Astrocyte (in vitro differentiated cells and primary cell): ENCODE results near the gene PCSK4. TPM values are rescaled to one million over a fixed set of nuclear protein-coding genes. Genes with fewer than 3 reads are reported as not detected.

Experiments used
- DNase-seq: peaks from one replicate; pipeline ENCODE4 v3.0.0-alpha.2; 2010; ENCODE audit warnings: low read depth
- FAIRE-seq: peaks from 2 replicates; lab custom pipeline; 2011; peaks lifted over from hg19 to GRCh38; lab: Jason Lieb, UNC
- H2AFZ ChIP-seq: 2 replicates; pipeline ENCODE4 v1.6.0; 2012; ENCODE audit warnings: low read depth, low read length, inconsistent platforms
- H3K27ac ChIP-seq: 2 replicates; pipeline ENCODE4 v1.5.1; 2011; ENCODE audit warnings: low read depth, low read length, inconsistent platforms
- H3K27me3 ChIP-seq: 2 replicates; pipeline ENCODE4 v1.6.0; 2011; ENCODE audit warnings: low read length, inconsistent platforms; ENCODE audit not compliant: insufficient read depth
- H3K36me3 ChIP-seq: 2 replicates; pipeline ENCODE4 v1.5.1; 2011; ENCODE audit warnings: low read length, inconsistent platforms; ENCODE audit not compliant: insufficient read depth
- H3K4me1 ChIP-seq: 2 replicates; pipeline ENCODE4 v1.5.1; 2011; ENCODE audit warnings: low read length, inconsistent platforms; ENCODE audit not compliant: insufficient read depth
- H3K4me2 ChIP-seq: 2 replicates; pipeline ENCODE4 v1.6.0; 2012; ENCODE audit warnings: low read length, inconsistent platforms
- H3K4me3 ChIP-seq: 2 replicates; pipeline ENCODE4 v1.5.1; 2011; ENCODE audit warnings: low read depth, mild to moderate bottlenecking, low read length, inconsistent platforms; ENCODE audit not compliant: insufficient read depth
- H3K79me2 ChIP-seq: 2 replicates; pipeline ENCODE4 v1.6.0; 2012; ENCODE audit warnings: mild to moderate bottlenecking, low read length, inconsistent platforms; ENCODE audit not compliant: insufficient read depth
- H3K9ac ChIP-seq: 2 replicates; pipeline ENCODE4 v1.6.0; 2012; ENCODE audit warnings: mild to moderate bottlenecking, low read length, inconsistent platforms
- H3K9me3 ChIP-seq: 2 replicates; pipeline ENCODE4 v1.5.1; 2012; ENCODE audit warnings: low read depth, mild to moderate bottlenecking, low read length, inconsistent platforms; ENCODE audit not compliant: insufficient read depth
- H4K20me1 ChIP-seq: 2 replicates; pipeline ENCODE4 v1.6.0; 2012; ENCODE audit warnings: low read length, inconsistent platforms; ENCODE audit not compliant: insufficient read depth
- H3K27ac Mint-ChIP-seq: one replicate; pipeline ENCODE4 v1.8.0; 2021; ENCODE audit warnings: mild to moderate bottlenecking, mixed read lengths; ENCODE audit not compliant: unreplicated experiment
- H3K27me3 Mint-ChIP-seq: one replicate; pipeline ENCODE4 v1.8.0; 2021; ENCODE audit warnings: low read depth, mixed read lengths; ENCODE audit not compliant: unreplicated experiment
- H3K36me3 Mint-ChIP-seq: one replicate; pipeline ENCODE4 v1.8.0; 2021; ENCODE audit warnings: low read depth, mixed read lengths; ENCODE audit not compliant: unreplicated experiment
- H3K4me1 Mint-ChIP-seq: one replicate; pipeline ENCODE4 v1.8.0; 2021; ENCODE audit warnings: low read depth, mixed read lengths; ENCODE audit not compliant: unreplicated experiment
- H3K4me3 Mint-ChIP-seq: one replicate; pipeline ENCODE4 v1.8.0; 2021; ENCODE audit warnings: mild to moderate bottlenecking, moderate library complexity, mixed read lengths; ENCODE audit not compliant: unreplicated experiment
- H3K9me3 Mint-ChIP-seq: one replicate; pipeline ENCODE4 v1.8.0; 2021; ENCODE audit warnings: mild to moderate bottlenecking, mixed read lengths; ENCODE audit not compliant: unreplicated experiment
- EZH2 ChIP-seq: IDR thresholded peaks from 2 replicates; pipeline ENCODE4 v1.6.1; 2012; ENCODE audit warnings: mild to moderate bottlenecking, low read length, inconsistent platforms; ENCODE audit not compliant: insufficient read depth
- total RNA-seq: library from RNA; stranded (reverse); gene quantifications from 2 replicates; pipeline ENCODE4 v1.2.1, GENCODE V29; 2021
- TF ChIP-seq, protein P1 (sequence below): IDR thresholded peaks from 2 replicates; pipeline ENCODE4 v1.5.1; 2011; ENCODE audit warnings: low read depth, mild to moderate bottlenecking, inconsistent platforms, low read length, moderate library complexity; ENCODE audit not compliant: insufficient read depth

PCSK4 gene
- total RNA-seq, 1 donor from 2014 or later = 2.7 TPM

DNA sequence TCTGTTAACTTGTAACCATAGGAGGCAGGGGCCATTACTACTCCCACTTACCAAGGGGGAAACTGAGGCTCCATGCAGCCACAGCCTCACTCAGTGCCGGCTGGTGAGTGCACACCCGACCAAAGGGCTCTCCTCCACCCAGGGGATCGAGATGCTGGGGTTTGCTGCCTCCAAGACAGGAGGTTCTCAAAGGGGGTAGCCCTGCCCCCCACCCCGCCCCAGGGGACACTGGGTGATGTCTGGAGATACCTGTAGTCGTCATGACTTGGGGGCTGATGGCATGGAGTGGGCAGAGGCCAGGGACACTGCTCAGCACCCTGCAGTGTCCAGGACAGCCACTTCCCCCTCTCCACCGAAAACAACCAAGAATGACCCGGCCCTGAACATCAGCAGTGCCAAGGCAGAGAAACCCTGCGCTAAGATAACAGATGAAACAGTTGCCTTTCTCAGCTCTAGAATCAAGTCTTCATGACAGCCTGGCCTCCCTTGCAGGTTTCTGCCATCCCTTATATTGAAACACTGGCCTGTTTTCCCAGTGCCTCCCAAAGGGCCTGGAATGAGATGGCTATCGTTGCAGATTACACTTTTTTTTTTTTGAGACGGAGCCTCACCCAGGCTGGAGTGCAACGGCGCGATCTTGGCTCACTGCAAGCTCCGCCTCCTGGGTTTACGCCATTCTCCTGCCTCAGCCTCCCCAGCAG, 4.1 kb upstream of the PCSK4 start:
- Histone ChIP-seq H3K79me2 (no peaks in the 10 kb centered on the region), H2AFZ (no peak overlapping the region), H3K9ac (no peak overlapping the region), H3K4me1 (peaks cover 15% of the 10 kb centered on the region), H3K9me3 (no peaks in the 10 kb centered on the region), H3K27ac (no peak overlapping the region), H3K36me3 (no peaks in the 10 kb centered on the region), H3K4me3 (no peak overlapping the region), H4K20me1 (no peaks in the 10 kb centered on the region), H3K27me3 (peaks cover 5% of the 10 kb centered on the region), H3K4me2 (no peak overlapping the region)
- Mint-ChIP-seq H3K9me3 (no peaks in the 10 kb centered on the region), H3K27me3 (peaks cover 15% of the 10 kb centered on the region), H3K27ac (no peak overlapping the region), H3K4me1 (peaks cover 3% of the 10 kb centered on the region), H3K36me3 (peaks cover 2% of the 10 kb centered on the region), H3K4me3 (no peak overlapping the region)
- DNase-seq = no peak
- TF ChIP-seq, protein P1, sequence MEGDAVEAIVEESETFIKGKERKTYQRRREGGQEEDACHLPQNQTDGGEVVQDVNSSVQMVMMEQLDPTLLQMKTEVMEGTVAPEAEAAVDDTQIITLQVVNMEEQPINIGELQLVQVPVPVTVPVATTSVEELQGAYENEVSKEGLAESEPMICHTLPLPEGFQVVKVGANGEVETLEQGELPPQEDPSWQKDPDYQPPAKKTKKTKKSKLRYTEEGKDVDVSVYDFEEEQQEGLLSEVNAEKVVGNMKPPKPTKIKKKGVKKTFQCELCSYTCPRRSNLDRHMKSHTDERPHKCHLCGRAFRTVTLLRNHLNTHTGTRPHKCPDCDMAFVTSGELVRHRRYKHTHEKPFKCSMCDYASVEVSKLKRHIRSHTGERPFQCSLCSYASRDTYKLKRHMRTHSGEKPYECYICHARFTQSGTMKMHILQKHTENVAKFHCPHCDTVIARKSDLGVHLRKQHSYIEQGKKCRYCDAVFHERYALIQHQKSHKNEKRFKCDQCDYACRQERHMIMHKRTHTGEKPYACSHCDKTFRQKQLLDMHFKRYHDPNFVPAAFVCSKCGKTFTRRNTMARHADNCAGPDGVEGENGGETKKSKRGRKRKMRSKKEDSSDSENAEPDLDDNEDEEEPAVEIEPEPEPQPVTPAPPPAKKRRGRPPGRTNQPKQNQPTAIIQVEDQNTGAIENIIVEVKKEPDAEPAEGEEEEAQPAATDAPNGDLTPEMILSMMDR = no peak
- no peak for TF ChIP-seq EZH2
- FAIRE-seq = no peak

DNA sequence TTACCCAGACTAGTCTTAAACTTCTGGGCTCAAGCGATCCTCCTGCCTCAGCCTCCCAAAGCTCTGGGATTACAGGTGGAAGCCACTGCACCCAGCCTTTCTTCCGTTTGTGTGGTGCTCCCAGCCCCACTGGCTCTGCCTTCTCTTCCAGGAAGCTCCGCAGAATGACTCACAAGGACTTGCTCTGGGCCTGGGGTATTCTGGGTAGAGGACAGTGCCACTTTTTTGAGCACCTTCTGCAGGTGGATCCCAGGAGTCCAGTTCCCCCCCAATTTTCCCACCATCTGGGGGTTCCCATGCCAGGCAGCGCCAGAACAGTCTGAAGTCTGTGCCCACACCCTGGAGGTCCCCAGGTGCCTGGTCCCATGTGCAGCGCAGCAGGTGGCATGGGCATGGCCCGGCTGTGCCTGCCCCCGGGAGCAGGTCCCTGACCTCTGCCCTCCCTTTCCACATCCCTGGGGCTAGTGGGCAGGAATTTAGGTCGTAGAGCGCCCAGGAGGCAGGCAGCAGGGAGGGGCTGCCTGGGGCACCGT, 2.4 kb upstream of the PCSK4 start:
- no peak overlapping the region for H3K27ac ChIP-seq
- no peaks in the 10 kb centered on the region for H4K20me1 ChIP-seq
- H3K4me1 ChIP-seq = peaks cover 15% of the 10 kb centered on the region
- DNase-seq = no peak
- H2AFZ ChIP-seq = no peak overlapping the region
- H3K9me3 Mint-ChIP-seq = no peaks in the 10 kb centered on the region
- H3K4me2 ChIP-seq = no peak overlapping the region
- H3K27me3 ChIP-seq = peaks cover 5% of the 10 kb centered on the region
- H3K4me3 ChIP-seq = no peak overlapping the region
- no peak overlapping the region for H3K27ac Mint-ChIP-seq
- TF ChIP-seq, protein P1 = no peak
- TF ChIP-seq EZH2 = no peak
- H3K9me3 ChIP-seq = no peaks in the 10 kb centered on the region
- H3K79me2 ChIP-seq = no peaks in the 10 kb centered on the region
- no peak overlapping the region for H3K9ac ChIP-seq
- H3K36me3 Mint-ChIP-seq = peaks cover 2% of the 10 kb centered on the region
- peak overlapping the region; percentile 27 for H3K4me3 Mint-ChIP-seq
- H3K4me1 Mint-ChIP-seq = peaks cover 3% of the 10 kb centered on the region
- H3K27me3 Mint-ChIP-seq = peaks cover 15% of the 10 kb centered on the region
- no peaks in the 10 kb centered on the region for H3K36me3 ChIP-seq
- FAIRE-seq = no peak

DNA sequence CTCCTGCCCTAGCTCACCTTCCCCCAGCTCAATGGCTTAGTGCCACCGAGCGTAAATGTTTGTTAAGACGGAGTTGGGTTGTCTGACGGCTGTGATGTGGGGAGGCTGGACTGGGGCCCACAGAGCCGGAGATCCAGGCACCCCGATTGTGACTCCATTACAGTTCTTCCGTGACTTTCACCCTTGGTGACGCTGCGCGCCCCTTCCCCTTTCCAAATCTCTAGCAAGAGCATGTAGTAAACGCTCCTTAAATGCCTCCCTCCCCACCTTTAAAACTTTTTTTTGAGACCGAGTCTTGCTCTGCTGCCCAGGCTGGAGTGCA, 1.7 kb upstream of the PCSK4 start:
- Mint-ChIP-seq H3K4me1 (peaks cover 3% of the 10 kb centered on the region), H3K4me3 (peak overlapping the region; percentile 79), H3K9me3 (no peaks in the 10 kb centered on the region), H3K27me3 (peaks cover 14% of the 10 kb centered on the region), H3K36me3 (peaks cover 2% of the 10 kb centered on the region), H3K27ac (no peak overlapping the region)
- no peak for DNase-seq
- TF ChIP-seq EZH2 = no peak
- TF ChIP-seq, protein P1 = no peak
- no peak for FAIRE-seq
- H3K36me3 ChIP-seq = no peaks in the 10 kb centered on the region
- no peaks in the 10 kb centered on the region for H3K9me3 ChIP-seq
- no peaks in the 10 kb centered on the region for H4K20me1 ChIP-seq
- H3K27me3 ChIP-seq = peaks cover 5% of the 10 kb centered on the region
- no peaks in the 10 kb centered on the region for H3K79me2 ChIP-seq
- no peak overlapping the region for H3K27ac ChIP-seq
- no peak overlapping the region for H3K4me3 ChIP-seq
- H2AFZ ChIP-seq = no peak overlapping the region
- peak overlapping the region; percentile 18 for H3K9ac ChIP-seq
- peak overlapping the region; percentile 91 for H3K4me2 ChIP-seq
- peaks cover 15% of the 10 kb centered on the region for H3K4me1 ChIP-seq
